ENCODE results near the gene R3HCC1L.

Gene R3HCC1L

DNA sequence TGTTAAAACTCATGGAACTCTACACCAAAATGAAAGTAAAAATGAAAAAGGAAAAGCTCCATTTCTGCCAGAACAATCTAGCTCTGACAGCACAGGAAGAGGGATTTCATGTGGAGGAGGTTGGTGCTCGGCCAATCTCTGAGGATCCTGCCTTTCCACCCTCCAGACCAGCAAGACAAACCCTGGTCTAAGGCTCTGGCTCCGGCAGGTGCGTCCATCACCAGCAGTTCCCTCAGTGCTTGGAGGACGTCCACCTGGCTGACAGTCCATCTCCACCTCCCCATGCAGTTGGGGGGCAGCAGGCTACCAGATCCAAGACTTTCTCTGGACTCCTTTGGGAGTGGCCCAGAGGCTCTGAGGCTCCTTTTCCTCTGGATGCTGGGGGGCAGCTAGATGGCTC is 158.5 kb downstream of the R3HCC1L start:
- no peak for DNase-seq

DNA sequence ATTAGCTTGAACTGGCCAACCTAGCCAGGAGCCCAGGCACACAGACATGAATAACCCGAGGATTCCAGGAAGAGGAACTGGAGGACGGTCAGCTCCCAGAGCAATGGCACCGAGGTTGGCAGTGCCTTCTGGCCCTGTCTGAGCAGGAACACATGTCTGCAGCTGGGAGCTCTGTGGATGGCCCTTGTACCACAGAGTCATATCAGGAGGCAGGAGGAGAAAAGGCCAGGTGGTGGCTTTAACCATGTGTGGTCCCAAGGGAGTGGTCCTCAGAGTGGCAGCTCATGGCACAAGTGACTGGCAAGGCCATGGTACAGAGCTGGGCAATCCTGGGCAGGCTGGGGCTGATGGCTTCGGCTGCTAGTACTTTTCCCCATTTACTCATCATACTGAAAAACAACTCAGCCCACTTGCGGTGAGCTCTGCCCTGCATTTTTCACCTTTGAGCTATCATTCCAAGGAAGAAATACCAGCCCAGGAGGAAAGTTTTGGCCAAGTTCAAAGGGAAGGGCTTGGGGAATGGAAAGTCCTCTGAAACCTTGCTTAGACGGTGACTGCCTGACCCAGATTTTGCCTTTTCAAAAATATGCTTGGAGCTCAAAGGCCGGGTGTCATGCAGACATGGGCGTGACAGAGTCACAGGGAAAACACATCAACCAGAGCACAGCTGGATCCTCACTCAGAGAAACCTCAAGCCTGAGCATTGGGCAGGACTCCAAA is 159.3 kb downstream of the R3HCC1L start:
- DNase-seq, result no peak

DNA sequence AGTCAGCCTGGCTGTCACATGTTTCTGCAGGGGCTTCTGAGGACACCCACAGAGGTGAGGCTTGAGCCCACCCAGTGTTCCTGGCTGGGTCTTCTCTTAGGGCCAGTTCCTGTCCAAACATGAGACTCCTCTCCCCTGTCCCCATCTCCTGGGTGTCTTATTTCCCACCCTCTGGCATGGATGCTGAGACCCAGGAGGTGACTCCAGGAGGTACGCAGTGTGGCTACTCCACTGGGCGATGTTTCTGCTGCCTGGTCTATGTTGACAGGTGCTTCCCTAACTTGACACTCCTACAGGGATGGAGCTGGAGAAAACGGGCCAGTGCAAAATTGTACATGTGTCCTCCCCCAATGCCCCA is 159.8 kb downstream of the R3HCC1L start:
- DNase-seq, result no peak
